Activated naive CD4-positive, alpha-beta T cell treated with anti-CD3 and anti-CD28 coated beads for 36 hours (primary cell): ENCODE data around the gene ZFPM1. TPM values are rescaled to one million over a fixed set of nuclear protein-coding genes. Genes with fewer than 3 reads are reported as not detected.

Experiments
- CTCF ChIA-PET: fragments of 350-600 bp; sonication (Branson Sonifier 250); formaldehyde crosslinking; loops from one replicate; lab custom pipeline; 2021; ENCODE audit warnings: antibody characterized with exemption; lab: Charles Lee
- DNase-seq: peaks from one replicate; pipeline ENCODE4 v3.0.0-alpha.2; 2020
- H3K27ac Mint-ChIP-seq: one replicate; pipeline ENCODE4 v1.8.0; 2021; ENCODE audit warnings: mild to moderate bottlenecking, mixed read lengths
- H3K27me3 Mint-ChIP-seq: one replicate; pipeline ENCODE4 v1.8.0; 2021; ENCODE audit warnings: low read depth, mixed read lengths
- H3K36me3 Mint-ChIP-seq: one replicate; pipeline ENCODE4 v1.8.0; 2021; ENCODE audit warnings: low read depth, mixed read lengths
- H3K4me1 Mint-ChIP-seq: one replicate; pipeline ENCODE4 v1.8.0; 2021; ENCODE audit warnings: low read depth, mixed read lengths
- H3K4me3 Mint-ChIP-seq: one replicate; pipeline ENCODE4 v1.8.0; 2021; ENCODE audit warnings: mild to moderate bottlenecking, moderate library complexity, mixed read lengths
- H3K9me3 Mint-ChIP-seq: one replicate; pipeline ENCODE4 v1.8.0; 2021; ENCODE audit warnings: mixed read lengths
- intact Hi-C: fragments of 100-400 bp; cut with micrococcal nuclease; formaldehyde crosslinking; loops from one replicate; pipeline ENCODE4 v1.15.1; 2023
- total RNA-seq, 2 experiments: library from RNA; stranded (reverse); gene quantifications; one replicate each; pipeline ENCODE4 v1.2.3, GENCODE V29; 2021

Gene ZFPM1
- total RNA-seq, 2 experiments from 2014 or later: 11.0 to 12.2 TPM

- H3K4me3 Mint-ChIP-seq: no peak overlapping the region
- H3K4me1 Mint-ChIP-seq: peaks cover 8% of the 10 kb centered on the region
- no peaks in the 10 kb centered on the region for H3K27me3 Mint-ChIP-seq
- no peak overlapping the region for H3K27ac Mint-ChIP-seq
- DNase-seq: no peak
- intact Hi-C loops: no loop called here
- no peaks in the 10 kb centered on the region for H3K9me3 Mint-ChIP-seq
- CTCF ChIA-PET: no interaction called here
- peaks cover 4% of the 10 kb centered on the region for H3K36me3 Mint-ChIP-seq
Observed at GRCh38 chr16:88532434-88533241, 79.6 kb downstream of the ZFPM1 start.

GRCh38 chr16:88533381-88533917 lies 80.4 kb downstream of the ZFPM1 start:
- no peaks in the 10 kb centered on the region for H3K27me3 Mint-ChIP-seq
- intact Hi-C loops: no loop called here
- H3K4me3 Mint-ChIP-seq: no peak overlapping the region
- DNase-seq: no peak
- no peak overlapping the region for H3K27ac Mint-ChIP-seq
- no peaks in the 10 kb centered on the region for H3K9me3 Mint-ChIP-seq
- H3K36me3 Mint-ChIP-seq: peaks cover 4% of the 10 kb centered on the region
- peaks cover 8% of the 10 kb centered on the region for H3K4me1 Mint-ChIP-seq
- CTCF ChIA-PET: no interaction called here

- Mint-ChIP-seq H3K27me3 (no peaks in the 10 kb centered on the region), H3K36me3 (peaks cover 4% of the 10 kb centered on the region), H3K4me3 (no peak overlapping the region), H3K27ac (no peak overlapping the region), H3K9me3 (no peaks in the 10 kb centered on the region), H3K4me1 (peaks cover 8% of the 10 kb centered on the region)
- intact Hi-C loops: no loop called here
- CTCF ChIA-PET: no interaction called here
- peak; percentile 64 for DNase-seq
Observed at GRCh38 chr16:88533932-88534637, 81.0 kb downstream of the ZFPM1 start.

- H3K27ac Mint-ChIP-seq: peak overlapping the region; percentile 75
- intact Hi-C loops: no loop called here
- H3K36me3 Mint-ChIP-seq: peaks cover 4% of the 10 kb centered on the region
- no peaks in the 10 kb centered on the region for H3K9me3 Mint-ChIP-seq
- peak overlapping the region; percentile 69 for H3K4me3 Mint-ChIP-seq
- CTCF ChIA-PET: no interaction called here
- peaks cover 8% of the 10 kb centered on the region for H3K4me1 Mint-ChIP-seq
- H3K27me3 Mint-ChIP-seq: no peaks in the 10 kb centered on the region
- no peak for DNase-seq
Observed at GRCh38 chr16:88534638-88535190, 81.6 kb downstream of the ZFPM1 start.

GRCh38 chr16:88535191-88535856 lies 82.2 kb downstream of the ZFPM1 start:
- Mint-ChIP-seq H3K27me3 (no peaks in the 10 kb centered on the region), H3K4me3 (peak overlapping the region; percentile 69), H3K4me1 (peaks cover 8% of the 10 kb centered on the region), H3K36me3 (peaks cover 4% of the 10 kb centered on the region), H3K9me3 (no peaks in the 10 kb centered on the region), H3K27ac (no peak overlapping the region)
- no peak for DNase-seq
- CTCF ChIA-PET: interaction anchor here (1.4 kb wide), 1 partner anchor 96 kb away, joined by 3 read pairs; no protein-coding TSS in a partner anchor
- intact Hi-C loops: no loop called here

GRCh38 chr16:88535857-88536222 lies 82.8 kb downstream of the ZFPM1 start:
- peak overlapping the region; percentile 32 for H3K4me3 Mint-ChIP-seq
- no peak overlapping the region for H3K27ac Mint-ChIP-seq
- peaks cover 4% of the 10 kb centered on the region for H3K36me3 Mint-ChIP-seq
- H3K9me3 Mint-ChIP-seq: no peaks in the 10 kb centered on the region
- CTCF ChIA-PET: interaction anchor here (1.4 kb wide), 1 partner anchor 97 kb away, joined by 3 read pairs; no protein-coding TSS in a partner anchor
- H3K4me1 Mint-ChIP-seq: peaks cover 8% of the 10 kb centered on the region
- no peaks in the 10 kb centered on the region for H3K27me3 Mint-ChIP-seq
- intact Hi-C loops: no loop called here
- no peak for DNase-seq

- Mint-ChIP-seq H3K27me3 (no peaks in the 10 kb centered on the region), H3K36me3 (peaks cover 4% of the 10 kb centered on the region), H3K4me1 (peaks cover 8% of the 10 kb centered on the region), H3K4me3 (no peak overlapping the region), H3K9me3 (no peaks in the 10 kb centered on the region), H3K27ac (no peak overlapping the region)
- DNase-seq: no peak
- CTCF ChIA-PET: interaction anchor here (1.4 kb wide), 1 partner anchor 97 kb away, joined by 3 read pairs; no protein-coding TSS in a partner anchor
- intact Hi-C loops: no loop called here
Observed at GRCh38 chr16:88536510-88536909, 83.4 kb downstream of the ZFPM1 start.

GRCh38 chr16:88536971-88537751 lies 84.1 kb downstream of the ZFPM1 start:
- DNase-seq: no peak
- intact Hi-C loops: no loop called here
- H3K27me3 Mint-ChIP-seq: no peaks in the 10 kb centered on the region
- H3K27ac Mint-ChIP-seq: no peak overlapping the region
- H3K4me1 Mint-ChIP-seq: peaks cover 8% of the 10 kb centered on the region
- H3K36me3 Mint-ChIP-seq: peaks cover 3% of the 10 kb centered on the region
- H3K9me3 Mint-ChIP-seq: no peaks in the 10 kb centered on the region
- CTCF ChIA-PET: interaction anchor here (1.4 kb wide), 1 partner anchor 98 kb away, joined by 3 read pairs; no protein-coding TSS in a partner anchor
- H3K4me3 Mint-ChIP-seq: no peak overlapping the region

GRCh38 chr16:88537859-88538258 lies 84.8 kb downstream of the ZFPM1 start:
- peaks cover 3% of the 10 kb centered on the region for H3K36me3 Mint-ChIP-seq
- no peak overlapping the region for H3K4me3 Mint-ChIP-seq
- intact Hi-C loops: no loop called here
- CTCF ChIA-PET: interaction anchor here (2.8 kb wide), 1 partner anchor 23 kb away, joined by 10 read pairs; no protein-coding TSS in a partner anchor
- DNase-seq: no peak
- no peak overlapping the region for H3K27ac Mint-ChIP-seq
- H3K4me1 Mint-ChIP-seq: peaks cover 8% of the 10 kb centered on the region
- no peaks in the 10 kb centered on the region for H3K27me3 Mint-ChIP-seq
- peaks cover 3% of the 10 kb centered on the region for H3K9me3 Mint-ChIP-seq

GRCh38 chr16:88538366-88539060 lies 85.4 kb downstream of the ZFPM1 start:
- H3K36me3 Mint-ChIP-seq: peaks cover 7% of the 10 kb centered on the region
- no peak overlapping the region for H3K27ac Mint-ChIP-seq
- CTCF ChIA-PET: interaction anchor here (2.8 kb wide), 1 partner anchor 22 kb away, joined by 10 read pairs; no protein-coding TSS in a partner anchor
- H3K4me1 Mint-ChIP-seq: peaks cover 8% of the 10 kb centered on the region
- no peak overlapping the region for H3K4me3 Mint-ChIP-seq
- DNase-seq: no peak
- H3K9me3 Mint-ChIP-seq: peaks cover 10% of the 10 kb centered on the region
- intact Hi-C loops: no loop called here
- H3K27me3 Mint-ChIP-seq: no peaks in the 10 kb centered on the region

GRCh38 chr16:88539261-88539651 lies 86.2 kb downstream of the ZFPM1 start:
- H3K27ac Mint-ChIP-seq: no peak overlapping the region

More at GRCh38 chr16:88539261-88539651, 86.2 kb downstream of the ZFPM1 start:
- DNase-seq: no peak
- H3K4me1 Mint-ChIP-seq: peaks cover 8% of the 10 kb centered on the region
- intact Hi-C loops: no loop called here
- CTCF ChIA-PET: interaction anchor here (1.6 to 2.8 kb wide), 2 partner anchors 22 to 23 kb away, joined by 4 to 10 read pairs; no protein-coding TSS in a partner anchor
- H3K9me3 Mint-ChIP-seq: peaks cover 13% of the 10 kb centered on the region
- H3K27me3 Mint-ChIP-seq: no peaks in the 10 kb centered on the region
- peaks cover 9% of the 10 kb centered on the region for H3K36me3 Mint-ChIP-seq
- H3K4me3 Mint-ChIP-seq: no peak overlapping the region
